AG04449 (cell line): Measurements from ENCODE around the gene IFI35.

Source experiments
- CTCF ChIA-PET: fragments of 350-600 bp; formaldehyde crosslinking; extraction: SDS; loops from one replicate; lab custom pipeline; 2021; ENCODE audit warnings: antibody characterized with exemption; lab: Yijun Ruan, JAX
- POLR2A ChIA-PET: fragments of 400-600, 350-600 bp; formaldehyde crosslinking; extraction: SDS; loops from one replicate; lab custom pipeline; 2020; ENCODE audit warnings: antibody characterized with exemption, inconsistent platforms; lab: Yijun Ruan, JAX
- DNase-seq: peaks from one replicate; pipeline ENCODE4 v3.0.0-alpha.2; 2010; ENCODE audit warnings: low read depth, low spot score
- H3K4me3 ChIP-seq: 2 replicates; pipeline ENCODE4 v1.5.1; 2011; ENCODE audit warnings: low read depth, mild to moderate bottlenecking, control low read depth, low read length
- CTCF ChIP-seq: IDR thresholded peaks from one replicate; pipeline ENCODE4 v1.5.1; 2011; ENCODE audit warnings: mild to moderate bottlenecking, moderate library complexity, low read length, control low read depth, inconsistent platforms; ENCODE audit not compliant: insufficient read depth; ENCODE audit errors: missing control alignments

IFI35 gene

GRCh38 chr17:43011728-43012472 is 5.3 kb downstream of the IFI35 start:
- no peak for DNase-seq
- ChIA-PET POLR2A (interaction anchor here (0.9 kb wide), 1 partner anchor 14 kb away, joined by 4 read pairs; the partner anchor contains the start of gene RPL27), CTCF (interaction anchor here (2.6 to 4.0 kb wide), 2 partner anchors 12 to 14 kb away, joined by 10 to 16 read pairs; partner anchors contain the start of genes RND2 and RPL27)
- TF ChIP-seq CTCF, result no peak
- H3K4me3 ChIP-seq, result no peak overlapping the region

GRCh38 chr17:43013296-43013695 is 6.7 kb downstream of the IFI35 start:
- H3K4me3 ChIP-seq, result no peak overlapping the region
- CTCF ChIA-PET, result interaction anchor here (2.6 to 4.0 kb wide), 2 partner anchors 11 to 15 kb away, joined by 10 to 16 read pairs; partner anchors contain the start of genes RND2 and RPL27
- POLR2A ChIA-PET, result no interaction called here
- DNase-seq, result no peak
- no peak for TF ChIP-seq CTCF

GRCh38 chr17:43014020-43014648 is 7.5 kb downstream of the IFI35 start:
- CTCF ChIA-PET, result interaction anchor here (1.3 to 4.0 kb wide), 3 partner anchors 10 to 16 kb away, joined by 3 to 16 read pairs (median 7); partner anchors contain the start of genes RND2 and RPL27
- POLR2A ChIA-PET, result interaction anchor here (1.3 kb wide), 1 partner anchor 16 kb away, joined by 6 read pairs; the partner anchor contains the start of gene RPL27

GRCh38 chr17:43014649-43015542 is 8.3 kb downstream of the IFI35 start:
- ChIA-PET POLR2A (interaction anchor here (1.3 kb wide), 1 partner anchor 17 kb away, joined by 6 read pairs; the partner anchor contains the start of gene RPL27), CTCF (interaction anchor here (0.6 to 1.3 kb wide), 3 partner anchors 9 to 1205 kb away, joined by 3 to 7 read pairs (median 3); partner anchors contain the start of gene RPL27)
- TF ChIP-seq CTCF, result no peak
- no peak overlapping the region for H3K4me3 ChIP-seq
- DNase-seq, result no peak

More at GRCh38 chr17:43014020-43014648, 7.5 kb downstream of the IFI35 start:
- no peak for TF ChIP-seq CTCF
- H3K4me3 ChIP-seq, result no peak overlapping the region
- DNase-seq, result no peak

GRCh38 chr17:43015579-43015978 is 9.0 kb downstream of the IFI35 start:
- ChIA-PET POLR2A (interaction anchor here (1.3 kb wide), 1 partner anchor 17 kb away, joined by 6 read pairs; the partner anchor contains the start of gene RPL27), CTCF (interaction anchor here (0.6 kb wide), 1 partner anchor 1205 kb away, joined by 3 read pairs; no protein-coding TSS in a partner anchor)
- no peak for DNase-seq
- no peak for TF ChIP-seq CTCF
- no peak overlapping the region for H3K4me3 ChIP-seq
